Measurements from ENCODE around the gene GOLPH3L.
"Not testable (repeated sequence)": the region's sequence is repeated elsewhere in the genome, so short reads cannot be mapped to it uniquely, and the experiment has no call there.

The GOLPH3L gene

GRCh38 chr1:150696995-150697927 is at the start of gene GOLPH3L:
Gene GOLPH3L (minus strand): TSS chr1:150697154. CDS start chr1:150694838, 2,316 bp downstream.
- DNase-seq = peak; percentile 99

- DNase-seq = no peak
Measured at GRCh38 chr1:150730130-150730721, 33.3 kb upstream of the GOLPH3L start.

GRCh38 chr1:150724336-150724735 is 27.4 kb upstream of the GOLPH3L start:
- no peak for DNase-seq

- no peak for DNase-seq
Measured at GRCh38 chr1:150720703-150721102, 23.7 kb upstream of the GOLPH3L start, which contains the start of gene HORMAD1. Gene HORMAD1 (minus strand): TSS chr1:150720895. CDS start chr1:150719505, 1,390 bp downstream.

- DNase-seq = no peak
Measured at GRCh38 chr1:150720098-150720497, 23.1 kb upstream of the GOLPH3L start.

- no peak for DNase-seq
Measured at GRCh38 chr1:150718225-150718891, 21.4 kb upstream of the GOLPH3L start.

- not testable (repeated sequence) for DNase-seq
Measured at GRCh38 chr1:150709031-150709430, 12.1 kb upstream of the GOLPH3L start.

GRCh38 chr1:150708595-150708994 is 11.6 kb upstream of the GOLPH3L start:
- DNase-seq = no peak

- DNase-seq = no peak
Measured at GRCh38 chr1:150706091-150706490, 9.1 kb upstream of the GOLPH3L start.

GRCh38 chr1:150703427-150703826 is 6.5 kb upstream of the GOLPH3L start:
- no peak for DNase-seq

GRCh38 chr1:150696590-150696989 is 364 bp downstream of the GOLPH3L start:
- DNase-seq = peak; percentile 8

- DNase-seq = peak; percentile 17
Measured at GRCh38 chr1:150696162-150696561, 792 bp downstream of the GOLPH3L start.

GRCh38 chr1:150695561-150695960 is 1.4 kb downstream of the GOLPH3L start:
- no peak for DNase-seq

GRCh38 chr1:150692720-150693119 is 4.2 kb downstream of the GOLPH3L start:
- no peak for DNase-seq

- no peak for DNase-seq
Measured at GRCh38 chr1:150688763-150689162, 8.2 kb downstream of the GOLPH3L start.

GRCh38 chr1:150686275-150686674 is 10.7 kb downstream of the GOLPH3L start:
- DNase-seq = no peak

GRCh38 chr1:150683914-150684313 is 13.0 kb downstream of the GOLPH3L start:
- DNase-seq = no peak

- no peak for DNase-seq
Measured at GRCh38 chr1:150678988-150679387, 18.0 kb downstream of the GOLPH3L start.

- no peak for DNase-seq
Measured at GRCh38 chr1:150674881-150675280, 22.1 kb downstream of the GOLPH3L start.

GRCh38 chr1:150663321-150663720 is 33.6 kb downstream of the GOLPH3L start:
- DNase-seq = no peak

GRCh38 chr1:150662811-150663210 is 34.1 kb downstream of the GOLPH3L start:
- no peak for DNase-seq

- DNase-seq = no peak
Measured at GRCh38 chr1:150661156-150661555, 35.8 kb downstream of the GOLPH3L start.

- no peak for DNase-seq
Measured at GRCh38 chr1:150660584-150660983, 36.4 kb downstream of the GOLPH3L start.

All from RPMI8226 (cell line).